A549 (cell line): ENCODE results near the gene CTSF. TPM values are rescaled to one million over a fixed set of nuclear protein-coding genes. Genes with fewer than 3 reads are reported as not detected.
"Not testable (repeated sequence)": the region's sequence is repeated elsewhere in the genome, so short reads cannot be mapped to it uniquely, and the experiment has no call there.

Source experiments
- ATAC-seq, 2 experiments: fragments of 200-7000 bp in 1 of 2; fragments of >200 bp in 1 of 2; cut with Nextera tagmentation in 1 of 2; cut with Tn5 transposase in 1 of 2; 3 replicates each; pipeline versions ENCODE4 v1.8.0 to v1.9.1; 2018 to 2020; ENCODE audit warnings: mild to moderate bottlenecking in 1 of 2, moderate library complexity in 1 of 2
- CTCF ChIA-PET: fragments of 300-600 bp; sonication (Branson Sonifier 250); formaldehyde crosslinking; extraction: SDS; loops from one replicate; lab custom pipeline; 2021; ENCODE audit warnings: antibody characterized with exemption, inconsistent platforms; lab: Yijun Ruan, JAX
- POLR2A ChIA-PET: fragments of 350-600 bp; formaldehyde crosslinking; extraction: SDS; loops from one replicate; lab custom pipeline; 2021; ENCODE audit warnings: antibody characterized with exemption, inconsistent platforms; lab: Yijun Ruan, JAX
- DNase-seq, 2 experiments: peaks; one replicate each; pipeline versions ENCODE4 v3.0.0 to v3.0.0-alpha.2; 2011 to 2016; ENCODE audit warnings: low read depth in 1 of 2, low spot score in 1 of 2
- FAIRE-seq: peaks from 2 replicates; lab custom pipeline; 2011; peaks lifted over from hg19 to GRCh38; lab: Jason Lieb, UNC
- H3K27ac ChIP-seq, 2 experiments: fragments of >200 bp; sonication (Bioruptor Twin); formaldehyde crosslinking; 3 replicates each; pipeline ENCODE4 v1.5.1; 2016 to 2017
- H3K4me1 ChIP-seq: fragments of >200 bp; sonication (Bioruptor Twin); formaldehyde crosslinking; 3 replicates; pipeline ENCODE4 v1.6.1; 2016
- H3K4me2 ChIP-seq: fragments of >200 bp; sonication (Bioruptor Twin); formaldehyde crosslinking; 3 replicates; pipeline ENCODE4 v1.6.1; 2016
- H3K4me3 ChIP-seq: fragments of >200 bp; sonication (Bioruptor Twin); formaldehyde crosslinking; 3 replicates; pipeline ENCODE4 v1.5.1; 2016
- H3K9me3 ChIP-seq: fragments of >200 bp; sonication (Bioruptor Twin); formaldehyde crosslinking; 3 replicates; pipeline ENCODE4 v1.6.1; 2016
- CEBPB ChIP-seq, 2 experiments: fragments of >200 bp in 1 of 2; sonication (Bioruptor Twin) in 1 of 2; formaldehyde crosslinking in 1 of 2; IDR thresholded peaks; 2 replicates each; pipeline ENCODE4 v1.6.1; 2012 to 2016
- CHD4 ChIP-seq: fragments of 200-600 bp; sonication (generic); IDR thresholded peaks from 2 replicates; pipeline ENCODE4 v1.6.1; 2016; ENCODE audit warnings: antibody characterized with exemption, mild to moderate bottlenecking, borderline replicate concordance
- EHF ChIP-seq: fragments of 250-450 bp; sonication (Bioruptor Pico); IDR thresholded peaks from 2 replicates; pipeline ENCODE4 v1.5.0; 2020; ENCODE audit warnings: mild to moderate bottlenecking
- EHMT2 ChIP-seq: fragments of 200-600 bp; sonication (generic); IDR thresholded peaks from 2 replicates; pipeline ENCODE4 v1.6.1; 2016; ENCODE audit warnings: antibody characterized with exemption, low read depth, mild to moderate bottlenecking, moderate library complexity
- ESRRA ChIP-seq: fragments of 150-350 bp; IDR thresholded peaks from 2 replicates; pipeline ENCODE4 v1.6.1; 2014; ENCODE audit warnings: mild to moderate bottlenecking, low read length, borderline replicate concordance
- FOSL2 ChIP-seq, 2 experiments: fragments of 450-650 bp in 1 of 2; fragments of >200 bp in 1 of 2; sonication (Bioruptor Twin) in 1 of 2; formaldehyde crosslinking; IDR thresholded peaks; 2 replicates each; pipeline versions ENCODE4 v1.5.0 to v1.6.1; 2016 to 2020; ENCODE audit warnings: mild to moderate bottlenecking in 1 of 2, moderate library complexity in 1 of 2
- HDAC2 ChIP-seq: fragments of 200-600 bp; sonication (generic); IDR thresholded peaks from 2 replicates; pipeline ENCODE4 v1.6.1; 2016
- HEYL ChIP-seq: fragments of 250-450 bp; sonication (Bioruptor Pico); IDR thresholded peaks from 2 replicates; pipeline ENCODE4 v1.8.0; 2021; ENCODE audit warnings: mild to moderate bottlenecking, moderate library complexity
- HOXA7 ChIP-seq: fragments of 250-450 bp; sonication (Bioruptor Pico); IDR thresholded peaks from 2 replicates; pipeline ENCODE4 v1.5.0; 2020; ENCODE audit warnings: mild to moderate bottlenecking, moderate library complexity
- KDM1A ChIP-seq: fragments of 200-600 bp; sonication (generic); IDR thresholded peaks from 2 replicates; pipeline ENCODE4 v1.6.1; 2016; ENCODE audit warnings: low read depth, mild to moderate bottlenecking
- KDM5A ChIP-seq: fragments of 200-600 bp; sonication (generic); IDR thresholded peaks from 2 replicates; pipeline ENCODE4 v1.6.1; 2016; ENCODE audit warnings: antibody characterized with exemption, mild to moderate bottlenecking
- NFE2L2 ChIP-seq: fragments of 150-350 bp; conservative IDR thresholded peaks from 2 replicates; pipeline ENCODE4 v1.6.1; 2014; ENCODE audit warnings: low read length
- NR3C1 ChIP-seq: fragments of >200 bp; sonication (Bioruptor Twin); formaldehyde crosslinking; IDR thresholded peaks from 3 replicates; pipeline ENCODE4 v1.6.1; 2017
- PHF8 ChIP-seq: fragments of 200-600 bp; sonication (generic); IDR thresholded peaks from 2 replicates; pipeline ENCODE4 v1.6.1; 2016; ENCODE audit warnings: low read depth, mild to moderate bottlenecking, antibody characterized with exemption, moderate library complexity, borderline replicate concordance
- POLR2A ChIP-seq: IDR thresholded peaks from 2 replicates; pipeline ENCODE4 v1.6.1; 2012; ENCODE audit warnings: mild to moderate bottlenecking, low read length
- SMC3 ChIP-seq: fragments of >200 bp; sonication (Bioruptor Twin); formaldehyde crosslinking; IDR thresholded peaks from 3 replicates; pipeline ENCODE4 v1.6.1; 2018; ENCODE audit warnings: inconsistent platforms
- SREBF2 ChIP-seq: fragments of 450-650 bp; IDR thresholded peaks from 2 replicates; pipeline ENCODE4 v1.6.1; 2014; ENCODE audit warnings: mild to moderate bottlenecking, moderate library complexity
- ZSCAN20 ChIP-seq: fragments of 250-450 bp; sonication (Bioruptor Pico); IDR thresholded peaks from 2 replicates; pipeline ENCODE4 v1.8.0; 2022; ENCODE audit warnings: mild to moderate bottlenecking, moderate library complexity
- WGBS: methylation state at CpG from one replicate; pipeline ENCODE4 v1.1.6; 2017; ENCODE audit errors: missing lambda C conversion rate; 5-methylcytosine and 5-hydroxymethylcytosine counted together
- polyA plus RNA-seq, 4 experiments: library from polyadenylated mRNA; depleted of rRNA in 3 of 4; stranded (reverse); fragments of >200 nt; fragmentation: RNase III in 1 of 4; extraction: RNeasy Plus Mini Kit Qiagen cat#74134 plus additional on column Dnase treatment in 1 of 4; gene quantifications; 2 replicates in 3 of 4; 3 replicates in 1 of 4; pipeline ENCODE4 v1.2.3, GENCODE V29; 2011 to 2017
- TF ChIP-seq, protein P1 (sequence below): IDR thresholded peaks from 2 replicates; pipeline ENCODE4 v1.6.1; 2012
- TF ChIP-seq, protein P2 (sequence below): fragments of >200 bp; sonication (Bioruptor Twin); formaldehyde crosslinking; IDR thresholded peaks from 3 replicates; pipeline ENCODE4 v1.6.1; 2016
- TF ChIP-seq, protein P3 (sequence below): IDR thresholded peaks from 2 replicates; pipeline ENCODE4 v1.6.1; 2012
- TF ChIP-seq, protein P4 (sequence below): fragments of 450-650 bp; IDR thresholded peaks from 2 replicates; pipeline ENCODE4 v1.6.1; 2014; ENCODE audit warnings: antibody characterized with exemption
- TF ChIP-seq, protein P5 (sequence below): fragments of 250-450 bp; sonication (Bioruptor Pico); IDR thresholded peaks from 2 replicates; pipeline ENCODE4 v1.5.0; 2020; ENCODE audit warnings: low read depth, mild to moderate bottlenecking, moderate library complexity

The CTSF gene
- polyA plus RNA-seq, 2 of the 4 experiments (the other 2 are of a cell fraction) = 19.2 to 29.8 TPM

DNA sequence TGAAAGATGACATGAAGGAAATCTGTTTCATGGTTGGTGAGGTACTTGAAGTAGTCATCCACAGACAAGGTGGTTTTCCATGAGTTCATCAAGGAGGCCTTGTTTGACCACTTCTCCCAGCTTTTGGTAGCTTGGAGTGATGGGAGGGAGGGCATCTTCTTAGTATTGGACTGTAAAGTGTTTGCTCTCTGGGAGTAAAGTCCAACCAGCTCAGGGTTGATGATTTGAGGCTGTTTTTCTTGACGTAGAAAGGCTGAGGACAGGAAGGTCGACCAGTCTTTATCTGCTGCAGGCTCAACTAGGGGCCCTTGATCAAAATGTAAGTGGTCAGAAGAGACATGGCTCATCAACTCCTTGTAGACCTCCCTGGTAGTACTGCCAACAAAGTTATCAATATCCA is 22.8 kb upstream of the CTSF start:
- no peak for FAIRE-seq
- POLR2A ChIA-PET = interaction anchor here (2.5 kb wide), 1 partner anchor 26 kb away, joined by 26 read pairs; the partner anchor contains the start of gene RBM14

DNA sequence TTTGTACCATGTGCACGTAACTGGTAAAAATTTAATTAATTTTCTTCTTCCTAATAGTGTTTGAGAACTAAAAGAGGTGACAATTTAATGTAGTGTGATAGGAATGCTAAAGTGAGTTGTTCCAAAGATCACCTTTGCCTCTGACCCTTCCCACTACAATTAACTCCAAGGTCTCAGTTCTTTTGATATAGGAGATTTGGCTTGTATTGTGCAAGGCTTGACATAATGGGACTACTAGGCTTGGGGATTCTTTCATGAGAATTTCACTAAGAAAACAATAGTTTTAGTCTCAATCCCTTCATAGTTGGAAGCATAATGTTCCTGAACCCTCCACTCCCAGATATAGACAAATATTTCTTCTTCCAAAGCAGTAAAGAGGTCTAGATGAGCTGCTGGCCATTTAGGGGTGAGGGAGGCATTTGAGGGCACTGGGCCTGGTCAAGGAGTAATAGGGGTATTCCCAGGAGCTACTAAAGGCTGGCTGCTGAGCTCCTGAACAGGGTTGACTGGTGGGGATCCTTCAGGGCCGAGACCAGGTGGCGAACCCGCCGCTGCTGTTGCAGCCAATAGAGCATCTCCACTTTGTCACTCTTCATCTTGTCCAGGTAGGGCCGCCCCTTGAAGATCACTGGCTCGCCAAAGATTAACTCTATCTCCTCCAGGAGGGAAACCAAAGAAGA is 21.7 kb upstream of the CTSF start:
- no peak overlapping the region for H3K27ac ChIP-seq
- no peak for TF ChIP-seq FOSL2 (IDR thresholded peaks at IDR 0.05)
- TF ChIP-seq FOSL2 (CRISPR knock-in tag; IDR thresholded peaks at IDR 0.05) = no peak
- no peak for TF ChIP-seq EHMT2
- no peak for TF ChIP-seq KDM5A
- no peak for TF ChIP-seq NFE2L2
- TF ChIP-seq, protein P1, sequence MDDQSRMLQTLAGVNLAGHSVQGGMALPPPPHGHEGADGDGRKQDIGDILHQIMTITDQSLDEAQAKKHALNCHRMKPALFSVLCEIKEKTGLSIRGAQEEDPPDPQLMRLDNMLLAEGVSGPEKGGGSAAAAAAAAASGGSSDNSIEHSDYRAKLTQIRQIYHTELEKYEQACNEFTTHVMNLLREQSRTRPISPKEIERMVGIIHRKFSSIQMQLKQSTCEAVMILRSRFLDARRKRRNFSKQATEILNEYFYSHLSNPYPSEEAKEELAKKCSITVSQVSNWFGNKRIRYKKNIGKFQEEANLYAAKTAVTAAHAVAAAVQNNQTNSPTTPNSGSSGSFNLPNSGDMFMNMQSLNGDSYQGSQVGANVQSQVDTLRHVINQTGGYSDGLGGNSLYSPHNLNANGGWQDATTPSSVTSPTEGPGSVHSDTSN = no peak
- TF ChIP-seq ESRRA = no peak
- TF ChIP-seq, protein P2, sequence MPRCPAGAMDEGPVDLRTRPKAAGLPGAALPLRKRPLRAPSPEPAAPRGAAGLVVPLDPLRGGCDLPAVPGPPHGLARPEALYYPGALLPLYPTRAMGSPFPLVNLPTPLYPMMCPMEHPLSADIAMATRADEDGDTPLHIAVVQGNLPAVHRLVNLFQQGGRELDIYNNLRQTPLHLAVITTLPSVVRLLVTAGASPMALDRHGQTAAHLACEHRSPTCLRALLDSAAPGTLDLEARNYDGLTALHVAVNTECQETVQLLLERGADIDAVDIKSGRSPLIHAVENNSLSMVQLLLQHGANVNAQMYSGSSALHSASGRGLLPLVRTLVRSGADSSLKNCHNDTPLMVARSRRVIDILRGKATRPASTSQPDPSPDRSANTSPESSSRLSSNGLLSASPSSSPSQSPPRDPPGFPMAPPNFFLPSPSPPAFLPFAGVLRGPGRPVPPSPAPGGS = no peak
- TF ChIP-seq, protein P3, sequence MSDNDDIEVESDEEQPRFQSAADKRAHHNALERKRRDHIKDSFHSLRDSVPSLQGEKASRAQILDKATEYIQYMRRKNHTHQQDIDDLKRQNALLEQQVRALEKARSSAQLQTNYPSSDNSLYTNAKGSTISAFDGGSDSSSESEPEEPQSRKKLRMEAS = no peak
- TF ChIP-seq KDM1A = no peak
- TF ChIP-seq NR3C1 = no peak
- no peak for TF ChIP-seq HDAC2
- TF ChIP-seq CEBPB (IDR thresholded peaks at IDR 0.05) = no peak
- no peak for TF ChIP-seq POLR2A
- no peak for TF ChIP-seq EHF
- TF ChIP-seq, protein P4, sequence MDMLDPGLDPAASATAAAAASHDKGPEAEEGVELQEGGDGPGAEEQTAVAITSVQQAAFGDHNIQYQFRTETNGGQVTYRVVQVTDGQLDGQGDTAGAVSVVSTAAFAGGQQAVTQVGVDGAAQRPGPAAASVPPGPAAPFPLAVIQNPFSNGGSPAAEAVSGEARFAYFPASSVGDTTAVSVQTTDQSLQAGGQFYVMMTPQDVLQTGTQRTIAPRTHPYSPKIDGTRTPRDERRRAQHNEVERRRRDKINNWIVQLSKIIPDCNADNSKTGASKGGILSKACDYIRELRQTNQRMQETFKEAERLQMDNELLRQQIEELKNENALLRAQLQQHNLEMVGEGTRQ = no peak
- TF ChIP-seq SMC3 = no peak
- TF ChIP-seq SREBF2 = no peak
- no peak for TF ChIP-seq ZSCAN20 (CRISPR knock-in tag)
- ATAC-seq (no peak), FAIRE-seq (no peak), DNase-seq (no peak)
- H3K4me1 ChIP-seq = peaks cover 9% of the 10 kb centered on the region; the same call in 2 of the 3 replicates
- H3K4me2 ChIP-seq = no peak overlapping the region
- no peaks in the 10 kb centered on the region; the same call in 2 of the 3 replicates for H3K9me3 ChIP-seq
- POLR2A ChIA-PET = interaction anchor here (0.5 kb wide), 1 partner anchor 745 kb away, joined by 6 read pairs; no protein-coding TSS in a partner anchor
- CTCF ChIA-PET = interaction anchor here (0.6 to 9.5 kb wide), 11 partner anchors 10 to 473 kb away, joined by 3 to 89 read pairs (median 4); partner anchors contain the start of genes CTSF, MRPL11 and RBM4B
- 85% methylated on average over 7 of the region's 7 CpGs for WGBS
- H3K4me3 ChIP-seq = no peak overlapping the region

More for the DNA sequence above, 22.8 kb upstream of the CTSF start:
- no peak overlapping the region for H3K27ac ChIP-seq
- no peak for ATAC-seq
- CTCF ChIA-PET = interaction anchor here (0.8 to 9.5 kb wide), 14 partner anchors 10 to 205 kb away, joined by 3 to 89 read pairs (median 4); partner anchors contain the start of genes CTSF, RBM14 and RBM4B
- TF ChIP-seq HOXA7 (CRISPR knock-in tag) (no peak), PHF8 (no peak), HEYL (CRISPR knock-in tag) (no peak), CHD4 (no peak)
- TF ChIP-seq, protein P5, sequence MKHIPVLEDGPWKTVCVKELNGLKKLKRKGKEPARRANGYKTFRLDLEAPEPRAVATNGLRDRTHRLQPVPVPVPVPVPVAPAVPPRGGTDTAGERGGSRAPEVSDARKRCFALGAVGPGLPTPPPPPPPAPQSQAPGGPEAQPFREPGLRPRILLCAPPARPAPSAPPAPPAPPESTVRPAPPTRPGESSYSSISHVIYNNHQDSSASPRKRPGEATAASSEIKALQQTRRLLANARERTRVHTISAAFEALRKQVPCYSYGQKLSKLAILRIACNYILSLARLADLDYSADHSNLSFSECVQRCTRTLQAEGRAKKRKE (CRISPR knock-in tag) = no peak
- TF ChIP-seq, all 56 proteins: peak for 0
- Histone ChIP-seq H3K4me3 (no peak overlapping the region), H3K4me1 (peaks cover 9% of the 10 kb centered on the region; the same call in 2 of the 3 replicates), H3K9me3 (no peaks in the 10 kb centered on the region; the same call in 2 of the 3 replicates), H3K4me2 (no peak overlapping the region)
- WGBS = 67% methylated on average over 2 of the region's 2 CpGs
- no peak for DNase-seq

DNA sequence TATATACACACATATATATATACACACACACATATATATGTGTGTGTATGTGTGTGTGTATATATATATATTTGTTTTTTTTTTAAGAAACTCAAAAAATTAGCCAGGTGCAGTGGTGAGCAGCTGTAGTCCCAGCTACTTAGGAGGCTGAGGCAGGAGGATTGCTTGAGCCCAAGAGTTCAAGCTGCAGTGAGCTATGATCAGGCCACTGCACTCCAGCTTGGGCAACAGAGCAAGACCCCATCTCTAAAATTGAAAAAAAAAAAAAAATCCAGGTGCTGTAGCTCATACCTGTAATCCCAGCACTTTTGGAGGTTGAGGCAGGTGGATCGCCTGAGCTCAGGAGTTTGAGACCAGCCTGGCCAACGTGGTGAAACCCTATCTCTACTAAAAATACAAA is 20.9 kb upstream of the CTSF start:
- ChIA-PET POLR2A (interaction anchor here (0.5 kb wide), 1 partner anchor 744 kb away, joined by 6 read pairs; no protein-coding TSS in a partner anchor), CTCF (interaction anchor here (1.5 to 9.5 kb wide), 3 partner anchors 9 to 88 kb away, joined by 3 to 89 read pairs (median 21); partner anchors contain the start of gene RBM4B)
- H3K4me1 ChIP-seq, H3K9me3 ChIP-seq, ATAC-seq, FAIRE-seq, H3K4me3 ChIP-seq, H3K27ac ChIP-seq, DNase-seq, H3K4me2 ChIP-seq: not testable (repeated sequence)
- WGBS = 57% methylated on average over 2 of the region's 2 CpGs
